Central memory CD4-positive, alpha-beta T cell (primary cell): ENCODE data around the gene DAPL1.

ENCODE experiments used
- DNase-seq: peaks from one replicate; pipeline ENCODE4 v3.0.0; 2022
- total RNA-seq, 3 experiments: gene quantifications; one replicate each; lab custom pipeline; 2026; lab: John Stamatoyannopoulos, UW

Gene DAPL1, protein sequence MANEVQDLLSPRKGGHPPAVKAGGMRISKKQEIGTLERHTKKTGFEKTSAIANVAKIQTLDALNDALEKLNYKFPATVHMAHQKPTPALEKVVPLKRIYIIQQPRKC
- total RNA-seq, result 0 reads per million in 3 experiments

DNA sequence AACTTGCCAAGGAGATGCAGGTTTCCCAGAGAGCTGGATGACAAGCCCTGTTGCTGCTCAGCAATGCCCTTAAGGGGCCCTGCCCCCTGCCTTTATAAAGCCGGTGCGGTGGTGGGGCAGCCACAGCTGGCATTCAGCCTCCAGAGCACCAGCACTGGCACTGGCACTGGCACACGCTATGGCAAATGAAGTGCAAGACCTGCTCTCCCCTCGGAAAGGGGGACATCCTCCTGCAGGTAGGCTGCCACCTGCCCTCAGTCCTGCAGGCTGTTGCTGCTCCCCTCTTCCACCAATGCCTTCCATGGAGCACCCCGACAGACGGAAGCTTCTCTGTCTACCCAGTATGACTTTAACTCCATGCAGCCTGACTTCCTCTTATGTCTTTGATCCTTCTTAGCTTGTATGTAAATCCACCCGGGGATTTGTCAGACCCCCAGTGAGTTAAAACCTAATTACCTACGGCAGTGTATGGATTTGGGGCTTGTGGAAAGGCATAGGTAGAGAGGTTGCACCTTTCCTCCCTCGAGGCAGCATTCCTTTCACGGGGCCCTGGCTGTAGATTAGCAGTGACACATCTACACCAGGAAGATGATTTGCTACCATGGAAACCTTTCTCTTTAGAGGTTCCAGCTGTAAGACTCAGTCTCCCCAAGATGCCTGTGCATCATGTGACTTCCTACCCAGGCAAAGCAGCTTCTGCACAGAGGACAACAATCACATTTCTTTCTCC lies at the start of gene DAPL1:
Gene DAPL1, plus strand, starts transcription at position 123 of the 730 bp plus-strand sequence. Its CDS starts 56 bp downstream, at position 179.
- DNase-seq, result no peak

DNA sequence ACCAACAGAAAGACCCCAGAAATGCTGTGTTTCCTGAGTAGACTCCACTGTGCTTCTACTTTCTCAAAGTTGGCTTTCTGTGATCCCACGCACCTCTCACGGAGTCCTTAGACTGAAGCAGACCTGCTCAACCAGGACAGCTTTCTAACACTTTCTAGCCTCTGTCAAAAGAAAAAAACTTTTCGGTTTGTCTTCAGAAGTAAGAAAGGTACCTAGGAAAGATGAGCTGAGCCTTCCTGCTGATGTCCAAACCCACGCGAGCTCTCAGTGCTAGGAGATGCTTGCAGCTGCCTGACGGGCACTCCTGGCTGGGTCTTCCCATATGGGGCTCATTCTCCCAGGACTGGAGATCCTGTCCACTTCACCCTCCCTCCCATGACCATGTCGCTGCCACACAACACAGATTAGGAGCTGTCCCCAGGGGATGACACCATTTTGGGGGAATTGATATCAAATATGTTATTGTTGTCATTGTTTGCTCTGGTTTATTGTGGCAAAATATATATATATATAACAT lies 49.2 kb upstream of the DAPL1 start:
- no peak for DNase-seq

DNA sequence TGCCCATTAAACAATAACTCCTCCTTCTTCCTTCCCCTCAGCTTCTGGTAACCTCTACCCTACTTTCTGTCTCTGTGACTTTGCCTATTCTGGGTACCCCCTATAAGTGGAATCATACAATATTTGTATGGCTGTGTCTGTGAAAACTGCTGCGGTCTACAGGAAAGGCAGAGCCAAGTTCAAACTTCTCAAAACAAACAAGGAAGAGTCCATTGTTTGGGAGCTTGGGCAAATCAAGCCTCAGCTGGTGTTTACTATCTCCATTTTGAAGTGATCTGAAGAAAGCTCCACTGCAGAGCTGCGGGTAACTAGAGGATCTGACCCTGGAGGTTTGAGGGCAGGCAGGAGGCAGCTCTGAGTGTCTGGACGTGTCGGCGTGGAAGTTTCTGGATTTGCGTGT lies 48.6 kb upstream of the DAPL1 start:
- DNase-seq, result no peak

DNA sequence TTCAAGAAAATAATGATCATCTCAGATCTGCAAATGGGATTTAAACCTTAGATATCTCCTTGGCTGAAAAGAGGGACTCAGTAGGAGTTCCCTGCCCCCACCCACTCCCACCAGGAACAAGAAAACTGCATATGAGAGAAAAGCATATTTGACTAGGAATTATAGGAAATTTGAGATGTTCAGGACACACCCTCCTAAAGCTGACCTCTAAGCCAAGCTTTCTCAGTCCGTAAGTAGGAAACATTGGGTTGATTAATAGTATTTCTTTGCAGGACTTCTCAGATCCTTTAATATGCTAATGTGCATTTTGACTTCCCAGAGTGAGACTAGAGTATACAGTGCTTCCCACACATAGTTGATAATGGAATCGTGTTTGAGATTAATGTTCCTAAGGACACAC lies 47.8 kb upstream of the DAPL1 start:
- DNase-seq, result no peak

DNA sequence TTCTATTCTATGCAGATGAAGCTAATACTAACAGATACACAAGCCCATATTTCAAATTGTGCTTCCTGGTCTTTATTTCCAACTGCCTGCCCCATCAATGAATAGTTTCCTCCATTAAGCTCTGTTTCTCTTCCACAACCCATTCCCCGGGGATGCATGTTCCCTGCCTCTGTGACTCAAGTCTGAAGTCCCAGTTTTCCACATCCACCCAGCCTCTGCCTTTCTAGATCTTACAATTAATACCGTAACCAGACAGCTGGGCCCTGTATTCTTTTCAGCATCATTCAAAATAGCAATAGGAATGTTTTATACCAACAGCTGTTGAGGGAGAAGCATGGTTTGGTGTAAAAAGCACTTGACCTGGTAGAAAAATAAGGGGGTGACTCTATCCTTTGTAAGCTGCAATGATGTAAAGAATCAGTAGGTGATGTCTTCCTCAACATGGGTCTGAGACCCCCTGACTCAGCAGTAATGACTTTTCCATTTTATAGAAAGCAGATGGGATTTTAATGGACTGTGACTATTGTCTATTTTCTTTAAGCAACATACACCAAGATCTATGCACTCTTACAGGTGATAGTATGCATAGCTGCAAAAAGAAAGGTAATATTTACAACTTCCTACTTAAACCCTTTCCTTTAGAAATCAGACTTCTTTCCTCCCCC lies 46.1 kb upstream of the DAPL1 start:
- no peak for DNase-seq

DNA sequence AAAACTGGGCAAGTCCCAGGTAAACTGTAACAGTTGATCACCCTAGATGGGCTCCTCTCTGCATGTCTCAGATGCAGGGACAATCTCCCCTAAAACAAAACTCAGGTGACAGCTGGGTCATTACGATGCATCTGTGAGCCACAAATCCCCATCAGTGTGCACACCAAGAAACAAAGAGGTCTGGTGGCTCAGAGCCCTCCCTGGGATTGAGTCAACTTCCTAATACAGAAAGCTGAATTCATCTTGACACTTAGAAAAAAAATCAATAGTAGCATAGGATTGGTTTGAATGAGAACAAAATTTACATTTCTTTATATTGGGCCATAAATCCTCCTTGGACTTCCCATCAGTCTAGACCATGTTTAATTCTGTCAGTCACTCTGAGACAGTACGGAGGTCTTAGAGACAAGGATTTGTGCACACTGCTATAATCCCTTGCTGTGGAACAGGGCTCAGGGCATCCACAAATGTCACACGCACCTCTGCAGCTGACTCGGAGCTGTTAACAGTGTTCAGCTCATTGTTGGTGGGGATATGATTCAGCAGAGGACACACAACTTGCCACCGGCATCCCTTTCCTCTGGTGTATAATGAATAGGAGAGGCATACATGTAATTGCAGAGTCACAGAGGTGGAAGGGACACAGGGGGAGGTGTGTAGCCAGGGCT lies 44.5 kb upstream of the DAPL1 start:
- no peak for DNase-seq

DNA sequence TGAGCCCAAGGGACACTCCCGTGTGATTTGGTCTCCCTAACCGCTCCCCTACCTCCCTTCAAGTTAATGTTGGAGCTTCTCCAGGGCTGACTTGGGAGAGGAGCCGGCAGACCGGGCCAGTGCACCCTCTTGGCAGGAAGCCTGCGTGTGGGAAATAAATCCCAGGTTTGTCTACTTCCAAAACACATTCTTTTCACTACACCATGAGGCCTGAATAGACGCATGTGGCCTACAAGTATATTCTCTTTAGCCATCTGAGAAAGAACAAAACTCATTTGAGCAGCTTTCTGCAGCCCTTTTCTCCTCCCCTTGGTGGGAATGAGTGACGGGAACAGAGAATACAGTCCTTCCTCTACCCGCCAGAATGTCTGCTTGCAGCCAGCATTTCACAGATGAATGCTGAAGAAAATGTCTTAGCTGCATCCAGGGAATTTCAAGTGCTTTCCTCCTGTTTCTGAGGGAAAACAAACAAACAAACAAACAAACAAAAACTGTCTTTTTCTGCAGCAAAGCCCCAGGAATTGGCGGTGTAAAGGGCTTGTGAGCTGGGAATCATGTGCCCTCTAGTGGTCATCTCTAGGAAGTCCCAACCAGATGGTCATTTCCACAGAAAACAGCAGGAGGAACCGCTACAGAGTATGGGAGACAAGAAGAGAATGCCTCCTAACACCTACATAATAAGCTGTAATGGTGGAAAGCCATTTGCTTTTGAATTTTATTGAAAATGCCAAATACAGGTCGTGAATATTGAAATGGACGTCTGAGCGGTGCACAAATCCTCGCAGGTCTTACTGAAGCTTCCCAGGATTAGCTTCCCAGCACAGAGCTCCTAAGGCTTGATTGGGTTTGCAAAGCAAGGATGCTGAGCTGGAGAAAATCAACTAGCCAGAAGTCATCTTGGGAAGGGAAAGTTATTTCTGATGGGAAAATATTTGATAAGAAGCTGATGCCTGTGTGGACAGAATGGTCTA lies 41.2 kb upstream of the DAPL1 start:
- DNase-seq, result peak; percentile 28

DNA sequence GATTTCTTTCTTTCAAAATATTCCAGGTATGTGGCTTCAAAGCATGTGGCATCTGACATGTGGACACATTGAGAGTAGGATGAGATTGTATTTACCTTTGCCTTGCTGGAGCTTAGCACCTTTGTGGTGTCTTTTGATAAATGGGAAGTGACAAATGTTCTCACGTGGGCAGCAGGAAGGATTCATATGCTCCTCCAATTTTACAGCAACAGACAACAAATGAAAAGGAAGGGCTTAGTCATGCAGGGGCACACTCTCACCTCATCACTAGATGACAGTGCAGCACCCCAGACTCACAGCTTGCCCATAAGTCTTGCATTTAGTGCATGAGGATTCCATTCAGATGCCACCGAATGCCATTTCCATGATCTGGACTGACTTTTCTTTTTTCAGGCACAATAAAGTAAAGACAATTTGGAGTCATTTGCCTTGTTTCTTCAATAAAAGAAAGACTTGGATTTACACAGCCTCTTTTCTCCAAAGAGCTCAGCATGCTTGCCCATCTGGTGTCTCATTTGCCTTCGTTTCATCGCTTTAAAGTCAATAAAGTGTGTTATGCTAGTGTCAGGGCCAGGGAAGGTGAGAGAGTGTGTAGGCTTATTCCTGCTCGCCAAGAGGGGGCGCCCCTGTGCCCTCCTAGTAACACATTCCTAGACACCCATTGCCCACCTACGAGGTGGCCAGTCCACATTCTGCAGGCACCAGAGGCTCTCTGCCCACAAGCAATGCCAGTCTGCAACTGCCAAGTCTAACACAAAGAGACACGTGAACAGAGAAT lies 39.6 kb upstream of the DAPL1 start:
- DNase-seq, result no peak

DNA sequence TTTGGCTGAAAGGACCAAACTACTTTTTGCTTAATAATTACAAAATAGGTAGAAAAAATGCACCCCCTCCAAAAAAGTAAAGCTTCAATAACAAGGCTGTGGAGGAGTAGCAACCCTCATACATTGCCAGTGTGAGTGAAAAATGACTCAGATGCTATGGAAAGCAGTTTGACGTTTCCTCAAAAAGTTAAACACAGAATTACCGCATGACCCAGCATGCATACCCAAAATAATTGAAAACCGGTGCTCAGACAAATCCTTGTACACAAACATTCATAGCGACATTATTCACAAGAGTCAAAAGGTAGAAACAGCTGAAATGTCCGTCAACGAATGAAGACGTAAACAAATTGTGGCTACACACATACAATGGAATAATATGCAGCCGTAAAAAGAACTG lies 38.8 kb upstream of the DAPL1 start:
- DNase-seq, result no peak

DNA sequence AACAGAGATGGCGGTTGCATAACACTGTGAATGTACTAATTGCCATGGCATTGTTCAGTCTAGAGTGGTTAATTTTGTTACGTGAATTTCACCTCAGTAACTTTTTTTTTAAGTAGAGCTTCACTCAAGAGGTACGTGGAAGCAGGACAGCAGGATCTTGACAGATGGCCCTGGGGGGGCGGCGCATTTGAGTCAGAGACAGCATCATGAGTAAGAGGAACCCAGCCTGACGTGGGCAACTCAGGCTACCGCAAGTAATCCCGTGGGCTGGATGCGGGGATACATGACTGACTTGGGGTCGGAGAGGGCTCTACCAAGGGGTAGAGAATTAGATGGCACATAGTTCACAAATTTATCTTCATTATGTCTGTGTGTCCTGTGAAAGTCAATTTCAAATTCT lies 38.1 kb upstream of the DAPL1 start:
- DNase-seq, result no peak

DNA sequence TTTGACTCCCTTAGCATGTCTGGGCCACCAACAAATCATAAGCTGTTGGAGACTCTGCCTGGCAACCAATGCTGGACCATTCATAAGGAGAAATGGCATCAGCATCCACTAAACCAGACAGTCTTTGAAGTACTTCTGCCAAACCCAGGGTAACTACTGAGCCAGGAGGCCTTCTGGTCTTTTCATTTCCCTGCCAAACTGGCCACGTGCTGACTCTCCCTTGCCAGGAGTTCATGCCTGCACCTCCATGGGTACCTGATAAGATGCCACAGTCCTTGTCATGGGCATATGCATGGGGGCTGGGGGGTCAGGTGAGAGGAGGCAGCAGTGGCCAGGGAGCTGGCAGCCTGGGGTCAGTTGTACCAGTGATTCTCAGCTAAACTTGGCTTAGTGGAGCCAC lies 34.2 kb upstream of the DAPL1 start:
- DNase-seq, result no peak

DNA sequence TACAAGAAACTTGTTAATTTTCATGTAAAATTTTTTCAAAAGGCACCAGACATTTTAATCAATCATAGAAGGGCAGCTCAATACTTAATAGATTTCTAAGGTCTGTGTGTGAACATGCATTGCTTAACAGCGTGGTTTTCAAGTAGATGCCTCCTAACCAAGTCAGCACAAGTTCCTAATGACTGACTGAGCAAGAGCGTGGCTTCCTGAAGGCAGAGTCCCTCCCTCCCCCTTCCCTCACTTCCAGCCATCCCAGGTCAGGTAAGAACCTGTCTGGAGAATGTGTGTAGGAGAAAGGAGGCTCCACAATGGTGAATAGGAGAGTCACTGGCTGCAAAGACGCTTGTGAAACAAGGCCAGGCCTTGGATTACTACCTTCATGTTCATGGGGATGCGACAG lies 33.5 kb upstream of the DAPL1 start:
- DNase-seq, result no peak

DNA sequence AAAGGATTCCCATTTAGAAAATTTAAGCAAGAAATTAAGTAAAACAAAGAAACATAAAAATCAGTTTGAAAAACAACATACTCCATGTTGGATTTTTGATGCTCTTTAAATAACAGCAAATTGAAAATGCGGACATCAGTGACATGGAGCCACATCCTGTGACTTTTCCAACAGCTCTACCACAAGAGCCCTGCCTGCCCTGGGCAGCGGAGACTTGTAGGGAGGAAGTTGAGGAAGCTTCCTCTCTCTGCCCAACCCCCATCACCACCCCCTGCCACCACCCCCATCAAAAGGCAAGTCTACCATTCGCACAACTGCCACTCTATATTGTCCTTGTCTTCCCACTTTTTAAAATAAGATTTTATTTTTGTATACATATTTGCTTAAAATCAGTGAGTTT lies 32.8 kb upstream of the DAPL1 start:
- no peak for DNase-seq

DNA sequence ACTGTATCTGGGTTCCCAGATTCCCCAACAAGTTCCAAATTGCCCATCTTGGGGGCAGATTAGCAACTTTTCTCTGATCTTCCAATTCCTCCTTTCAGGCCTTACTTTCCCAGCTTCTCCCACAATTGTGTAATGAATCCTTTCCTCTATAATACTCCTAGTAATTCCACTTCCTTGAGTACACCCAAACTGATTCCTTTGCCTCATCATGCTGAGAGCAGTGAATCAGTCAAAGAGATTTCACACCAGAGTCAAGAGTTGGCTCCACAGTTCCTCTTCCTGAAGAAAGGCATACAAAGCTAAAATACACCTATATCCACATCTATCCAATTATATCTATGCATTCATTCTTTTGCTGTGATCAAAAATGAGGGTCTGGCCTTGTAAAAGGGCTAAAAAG lies 28.6 kb upstream of the DAPL1 start:
- DNase-seq, result no peak

DNA sequence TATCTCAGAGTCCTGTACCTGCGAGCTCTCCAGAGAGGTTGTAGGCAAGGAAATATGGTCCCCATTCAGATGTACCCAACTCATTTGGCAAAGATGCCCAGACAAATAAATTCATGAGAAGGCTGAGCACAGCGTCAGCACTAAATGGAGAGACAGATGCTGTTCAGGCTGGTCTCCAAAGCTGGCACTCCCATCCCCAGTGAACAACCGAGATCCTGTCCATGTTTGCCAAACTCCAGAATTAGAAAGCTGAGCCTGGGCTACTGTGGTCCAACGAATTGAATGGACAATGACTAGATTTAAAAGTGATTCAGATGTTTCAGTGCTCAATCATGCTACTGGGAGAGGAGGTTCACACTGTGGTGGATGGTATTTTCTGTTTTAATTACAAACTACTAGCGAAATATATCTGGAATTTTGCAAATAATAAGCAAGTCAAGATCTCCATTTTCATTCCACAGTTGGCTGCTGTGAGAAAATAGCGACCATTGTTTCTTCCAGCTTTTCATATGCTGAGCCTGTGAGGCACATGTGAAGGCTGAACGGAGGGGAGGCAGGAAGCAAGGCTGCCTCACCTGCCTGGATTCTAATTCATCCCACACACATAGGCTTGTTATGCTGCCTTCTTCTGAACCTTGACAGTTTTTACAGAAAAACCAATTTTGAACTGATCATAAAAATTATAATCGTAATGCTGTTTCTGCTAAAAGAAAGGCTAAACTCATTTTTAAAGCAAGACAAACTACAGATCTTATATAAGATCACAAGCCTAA lies 22.6 kb upstream of the DAPL1 start:
- no peak for DNase-seq

DNA sequence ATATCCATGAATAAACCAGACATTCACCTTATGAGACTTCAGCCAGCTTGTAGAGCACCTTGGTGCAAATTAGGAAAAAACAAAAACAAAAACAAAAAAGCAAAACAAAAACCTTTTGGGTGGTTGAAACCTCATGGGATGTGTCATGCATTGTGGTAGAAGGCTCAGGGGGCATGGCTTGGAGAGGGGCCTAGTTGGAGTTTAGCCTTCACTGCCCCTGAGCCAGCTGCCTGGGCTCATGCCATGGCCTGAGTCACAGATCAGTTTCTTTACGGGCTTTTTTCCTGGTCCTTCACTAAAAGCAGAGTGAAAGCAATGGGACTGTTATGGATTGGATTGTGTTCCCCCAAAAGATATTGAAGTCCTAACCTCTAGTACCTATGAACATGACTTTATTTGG lies 22.0 kb upstream of the DAPL1 start:
- DNase-seq, result no peak

DNA sequence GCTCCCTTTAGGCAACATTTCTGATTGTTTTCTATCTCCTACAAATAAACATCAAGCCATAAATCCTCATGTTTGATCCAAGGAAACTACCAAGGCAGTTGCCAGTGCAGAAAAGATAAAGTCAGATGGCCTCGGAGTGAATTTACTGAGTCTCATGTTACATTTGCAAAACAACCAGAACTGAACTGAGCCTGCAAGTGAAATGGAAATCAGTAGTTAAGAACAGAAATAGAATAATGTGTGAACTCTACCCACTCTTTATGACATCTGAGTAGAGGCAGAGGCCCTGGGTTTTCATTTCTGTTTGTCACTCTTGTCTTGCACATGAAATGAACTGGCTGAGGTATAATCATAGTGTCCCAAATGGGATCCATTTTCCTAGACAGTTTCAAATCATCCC lies 20.4 kb upstream of the DAPL1 start:
- no peak for DNase-seq

DNA sequence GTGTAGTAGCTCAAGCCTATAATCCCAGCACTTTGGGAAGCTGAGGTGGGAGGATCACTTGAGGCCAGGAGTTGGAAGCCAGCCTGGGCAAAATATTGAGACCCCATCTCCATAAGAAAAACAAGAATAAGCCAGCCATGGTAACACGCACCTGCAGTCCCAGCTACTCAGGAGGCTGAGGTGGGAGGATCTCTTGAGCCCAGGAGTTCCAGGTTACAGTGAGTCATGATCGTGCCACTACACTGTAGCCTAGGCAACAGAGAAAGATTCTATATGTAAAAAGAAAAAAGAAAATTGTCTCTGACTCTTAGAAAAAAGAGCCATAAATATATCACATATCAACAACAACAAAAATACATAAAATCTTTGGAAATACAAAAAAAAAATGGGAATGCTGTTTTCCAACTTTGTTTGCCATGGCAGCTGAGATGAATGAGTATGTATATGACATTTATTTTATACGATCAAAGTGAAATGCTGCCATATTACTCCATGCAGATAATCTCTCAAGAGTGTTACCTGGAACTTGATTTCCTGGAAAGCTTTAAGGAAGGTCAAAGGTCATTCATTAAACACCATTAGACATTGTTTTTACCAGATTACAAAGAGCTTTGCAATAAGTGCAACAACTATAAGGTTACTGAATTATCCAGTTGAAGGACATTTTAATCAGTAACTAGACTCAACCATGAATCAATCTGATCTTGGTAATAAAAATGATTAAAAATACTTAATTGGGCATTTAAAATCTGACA lies 19.7 kb upstream of the DAPL1 start:
- DNase-seq, result no peak

DNA sequence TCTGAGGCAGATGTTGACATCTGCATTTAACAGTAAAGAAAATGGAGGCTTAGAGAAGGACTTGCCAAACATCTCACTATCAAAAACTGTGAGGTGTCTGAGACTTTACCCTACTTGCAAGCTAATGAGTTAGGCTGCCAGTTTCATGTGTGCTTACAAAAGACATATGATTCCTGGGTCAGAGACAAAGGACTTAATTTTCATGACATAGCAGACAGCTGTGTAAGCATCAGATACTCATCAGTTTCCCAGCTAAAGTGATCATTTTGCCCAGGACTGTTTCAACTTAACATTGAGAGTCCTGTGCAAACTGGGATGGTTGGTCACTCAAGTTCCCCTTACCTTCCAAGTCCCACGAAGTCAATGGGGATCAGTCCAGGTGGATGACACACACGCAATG lies 18.9 kb upstream of the DAPL1 start:
- DNase-seq, result no peak

DNA sequence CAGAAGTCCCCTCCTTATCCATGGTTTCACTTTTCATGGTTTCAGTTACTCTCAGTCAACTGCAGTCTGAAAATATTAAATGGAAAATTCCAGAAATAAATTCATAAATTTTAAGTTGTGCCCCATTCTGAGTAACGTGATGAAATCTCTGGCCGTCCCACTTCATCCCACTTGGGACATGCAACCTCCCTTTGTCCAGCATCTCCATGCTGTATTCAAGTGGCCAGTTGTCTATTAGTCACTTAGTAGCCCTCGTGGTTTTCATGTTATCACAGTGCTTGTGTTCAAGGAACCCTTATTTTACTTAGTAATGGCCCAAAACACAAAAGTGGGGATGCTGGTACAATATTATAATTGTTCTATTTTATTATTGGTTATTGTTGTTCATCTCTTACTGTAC lies 18.0 kb upstream of the DAPL1 start:
- DNase-seq, result no peak
